HG03460 (cell line): ENCODE measurements around the gene UBE2J1.

Experiments used
- ATAC-seq: cut with Tn5 transposase; IDR thresholded peaks from one replicate; pipeline ENCODE4 v1.9.1; 2021; ENCODE audit not compliant: unreplicated experiment

The UBE2J1 gene

DNA sequence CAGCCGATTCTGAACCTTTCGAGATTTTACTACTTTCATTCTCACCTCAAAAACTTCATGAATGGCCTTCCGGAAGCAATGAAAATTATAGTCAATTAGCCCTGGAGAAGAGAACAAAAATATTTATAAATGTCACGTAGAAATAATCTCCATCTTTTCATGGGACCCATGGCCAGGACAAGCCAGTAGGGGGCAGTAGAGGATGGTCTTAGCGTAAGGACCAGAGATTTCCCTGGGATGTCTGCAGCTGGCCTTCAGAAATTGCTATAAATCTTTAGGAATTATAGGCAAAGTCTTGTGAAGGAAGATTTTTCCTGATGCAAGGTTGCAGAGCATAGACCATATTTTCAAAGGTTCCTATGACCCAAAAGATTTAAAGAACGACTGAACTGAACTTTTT is 15.6 kb upstream of the UBE2J1 start:
- ATAC-seq, result no peak

- no peak for ATAC-seq
Observed at GRCh38 chr6:89364586-89364985, 12.1 kb upstream of the UBE2J1 start.

DNA sequence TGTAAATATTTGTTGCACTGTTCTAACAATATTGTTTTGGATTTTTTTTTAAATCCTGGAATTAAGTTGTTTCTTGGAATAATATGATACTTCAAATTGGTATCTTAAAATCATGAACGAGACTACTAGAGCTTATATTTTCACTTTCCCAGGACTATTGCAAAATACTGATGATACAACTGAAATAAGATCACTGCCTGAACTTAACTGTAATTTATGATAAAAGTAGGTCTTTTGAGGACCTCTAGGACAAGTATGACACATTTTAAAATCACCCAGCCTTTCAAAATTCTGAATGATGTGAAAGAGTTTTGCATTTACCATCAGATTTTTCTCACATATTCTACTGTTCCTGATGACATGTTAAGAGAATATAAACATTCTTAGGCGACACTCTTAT is 8.6 kb upstream of the UBE2J1 start:
- no peak for ATAC-seq

DNA sequence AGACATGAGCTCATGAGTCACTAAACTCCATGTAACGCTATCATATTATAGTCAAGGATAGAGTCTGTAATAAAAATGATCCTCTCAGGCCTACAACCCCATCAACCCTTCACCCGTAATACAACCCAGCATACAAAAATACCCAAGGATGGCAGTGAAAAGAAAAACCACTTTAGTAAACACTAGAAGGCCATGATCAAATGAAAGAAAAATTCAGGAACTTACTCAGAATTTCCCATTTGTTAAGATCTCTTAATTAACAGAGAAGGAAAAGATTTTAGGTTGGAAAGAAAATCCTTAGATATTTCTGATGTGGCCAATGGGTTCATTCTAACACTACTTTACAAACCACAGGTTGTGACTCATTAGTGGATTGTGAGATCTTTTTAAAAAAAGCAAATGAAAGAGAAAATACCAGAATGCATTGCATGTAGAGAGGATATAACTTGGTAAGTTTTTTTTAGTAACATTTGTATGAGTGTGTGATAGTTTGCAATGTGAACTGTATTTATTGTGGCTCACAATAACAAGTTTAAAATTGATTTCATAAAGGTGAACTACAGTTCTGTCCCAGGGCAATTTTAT is 8.0 kb upstream of the UBE2J1 start:
- peak; percentile 38 for ATAC-seq

DNA sequence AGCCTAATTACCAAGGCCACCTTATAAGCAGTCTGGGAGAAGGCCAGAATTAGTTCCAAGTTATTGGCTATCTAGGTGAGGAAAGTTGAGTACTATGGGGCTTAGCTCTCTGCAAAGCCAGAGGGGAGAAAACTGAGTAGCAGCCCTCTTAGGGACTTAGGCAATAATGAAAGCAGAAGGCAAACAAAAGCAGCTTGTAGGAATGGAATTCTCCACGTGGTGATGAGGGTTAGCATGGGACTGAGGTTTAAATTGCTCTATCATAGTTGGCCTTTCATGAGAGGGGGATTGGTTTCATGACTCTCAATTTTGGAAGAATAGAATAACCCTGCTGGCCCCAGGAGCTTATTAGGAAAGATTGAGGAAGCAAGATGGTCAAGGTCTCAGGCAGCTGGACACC is 7.0 kb upstream of the UBE2J1 start:
- no peak for ATAC-seq

DNA sequence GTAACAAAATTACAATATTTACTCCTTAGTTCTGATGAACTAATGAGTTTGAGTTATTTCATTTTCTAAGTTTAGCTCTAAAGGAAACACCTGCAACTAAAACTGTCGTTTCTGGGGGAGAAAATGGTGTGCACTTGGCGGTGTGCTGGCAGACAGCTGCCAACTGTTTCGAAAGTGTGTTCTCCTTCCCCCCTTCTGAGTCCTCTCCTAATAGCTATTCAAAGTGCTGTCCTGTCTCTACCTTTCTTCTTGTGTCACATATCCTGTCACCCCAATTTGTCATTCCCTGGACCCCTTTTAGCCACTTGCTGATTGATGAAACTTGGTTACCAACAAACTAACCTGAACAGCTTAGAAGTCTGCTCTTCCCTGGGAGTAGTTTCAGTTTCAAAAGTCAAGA is 4.9 kb upstream of the UBE2J1 start:
- ATAC-seq, result peak; percentile 57

DNA sequence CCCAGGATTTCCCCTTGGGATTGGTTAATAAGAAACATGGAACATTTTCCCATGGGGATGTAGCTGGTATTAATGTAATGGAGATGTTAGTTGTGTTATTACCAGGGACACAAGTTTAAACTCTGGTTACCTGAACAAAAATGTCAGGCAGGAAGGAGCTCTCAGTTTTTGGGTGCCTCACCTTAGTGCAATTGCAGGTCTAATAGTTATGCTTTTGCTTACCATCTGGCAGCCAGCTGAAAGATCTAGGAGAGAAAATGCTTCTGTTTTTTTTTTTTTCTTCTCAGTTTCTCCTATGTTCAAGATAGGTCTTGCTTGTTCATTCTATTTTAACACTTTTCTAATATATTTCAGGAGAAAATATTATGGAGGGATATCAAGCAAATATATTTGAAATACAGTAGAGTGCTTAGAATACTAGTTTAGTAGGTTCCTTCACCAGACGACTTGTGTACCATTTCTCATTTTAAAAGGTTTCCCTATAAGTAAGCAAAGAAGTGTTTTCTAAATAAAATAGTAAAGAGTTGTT is 4.2 kb upstream of the UBE2J1 start:
- no peak for ATAC-seq

- no peak for ATAC-seq
Observed at GRCh38 chr6:89355511-89356194, 3.1 kb upstream of the UBE2J1 start.

GRCh38 chr6:89353702-89354392 is 1.3 kb upstream of the UBE2J1 start:
- no peak for ATAC-seq

DNA sequence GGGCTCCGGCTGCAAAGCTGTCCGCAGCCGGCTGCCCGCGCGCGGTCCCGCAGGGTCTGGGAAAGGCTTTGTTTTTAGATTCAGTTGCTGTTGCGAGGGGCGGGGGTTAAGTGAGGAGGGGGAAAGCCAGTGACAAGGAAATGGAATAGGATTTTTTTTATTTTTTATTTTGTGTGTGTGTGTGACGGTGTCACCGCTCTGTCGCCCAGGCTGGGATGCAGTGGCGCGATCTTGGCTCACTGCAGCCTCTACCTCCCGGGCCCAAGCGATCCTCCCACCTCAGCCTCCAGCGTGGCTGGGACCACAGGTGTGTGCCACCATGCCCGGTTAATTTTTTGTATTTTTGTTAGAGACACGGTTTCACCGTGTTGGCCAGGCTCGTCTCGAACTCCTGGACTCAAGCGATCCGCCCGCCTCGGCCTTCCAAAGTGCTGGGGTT is 615 bp upstream of the UBE2J1 start:
- no peak for ATAC-seq

DNA sequence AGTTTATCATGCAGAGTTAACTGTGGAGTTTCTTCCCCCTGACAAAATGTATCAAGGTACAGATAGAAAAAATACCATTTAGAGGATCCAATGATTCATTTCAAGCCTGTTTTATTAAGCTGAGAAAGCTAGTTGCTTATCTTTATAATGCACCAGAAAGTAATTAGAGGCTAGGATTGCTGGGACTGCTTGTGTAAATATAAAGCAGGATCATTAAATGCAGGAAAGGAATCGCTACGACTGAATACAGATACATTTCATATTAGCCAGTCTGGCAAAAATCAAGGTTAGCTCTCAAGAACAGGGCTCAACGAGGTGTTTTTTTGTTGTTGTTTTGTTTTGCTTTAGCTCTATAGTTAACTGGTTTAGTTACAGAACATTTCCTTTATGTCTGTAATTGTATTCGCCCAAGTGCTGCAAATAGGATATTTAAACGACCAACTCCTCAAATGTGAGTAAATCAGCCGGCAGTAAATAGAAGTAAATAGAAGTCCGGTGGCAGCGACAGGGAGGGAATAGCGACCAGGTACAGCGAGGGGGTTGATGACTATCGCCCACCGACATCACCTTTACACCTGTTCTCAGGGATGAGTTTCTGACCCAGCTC is 748 bp downstream of the UBE2J1 start:
- ATAC-seq, result no peak

- peak; percentile 41 for ATAC-seq
Observed at GRCh38 chr6:89350281-89350966, 2.1 kb downstream of the UBE2J1 start.

GRCh38 chr6:89348372-89348771 is 4.2 kb downstream of the UBE2J1 start:
- no peak for ATAC-seq

DNA sequence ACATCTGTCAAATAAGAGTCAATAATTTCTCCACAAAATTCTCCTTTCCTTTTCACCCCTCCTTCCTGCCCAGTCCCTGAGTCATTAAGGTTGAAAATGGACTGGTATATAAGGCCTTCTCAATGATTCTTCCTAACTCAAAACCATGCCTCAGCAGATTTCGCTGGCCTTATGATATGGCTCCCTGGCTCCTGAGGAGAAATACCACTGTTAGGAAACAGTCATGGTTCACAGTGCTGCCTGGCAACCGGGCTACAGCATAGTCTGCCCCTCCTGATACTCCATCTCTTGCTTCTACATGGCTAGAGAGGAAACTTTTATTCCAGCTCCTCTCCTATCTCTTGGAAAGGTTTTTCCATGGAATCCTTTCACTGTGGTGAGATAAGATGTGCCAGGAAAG is 4.7 kb downstream of the UBE2J1 start:
- no peak for ATAC-seq

DNA sequence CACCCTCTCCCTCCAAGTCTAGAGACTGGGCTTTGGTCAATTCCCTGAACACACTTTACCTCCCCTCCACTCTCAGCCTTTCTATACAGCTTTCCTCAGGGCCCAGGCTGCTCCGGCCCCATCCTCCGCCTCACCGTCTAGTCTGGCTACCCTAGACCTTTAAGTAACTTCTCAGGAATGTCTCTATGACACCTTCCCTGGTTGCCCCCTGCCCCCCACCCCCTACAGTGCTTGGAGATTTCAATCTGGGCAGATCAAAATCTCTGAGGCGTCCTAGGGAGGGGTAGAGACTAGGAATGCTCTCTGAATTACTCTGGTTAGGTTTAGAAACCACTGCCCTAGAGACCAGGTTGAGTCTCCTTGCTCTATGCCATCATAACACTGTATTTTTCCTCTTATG is 6.1 kb downstream of the UBE2J1 start:
- no peak for ATAC-seq

- no peak for ATAC-seq
Observed at GRCh38 chr6:89339565-89339964, 13.0 kb downstream of the UBE2J1 start.

DNA sequence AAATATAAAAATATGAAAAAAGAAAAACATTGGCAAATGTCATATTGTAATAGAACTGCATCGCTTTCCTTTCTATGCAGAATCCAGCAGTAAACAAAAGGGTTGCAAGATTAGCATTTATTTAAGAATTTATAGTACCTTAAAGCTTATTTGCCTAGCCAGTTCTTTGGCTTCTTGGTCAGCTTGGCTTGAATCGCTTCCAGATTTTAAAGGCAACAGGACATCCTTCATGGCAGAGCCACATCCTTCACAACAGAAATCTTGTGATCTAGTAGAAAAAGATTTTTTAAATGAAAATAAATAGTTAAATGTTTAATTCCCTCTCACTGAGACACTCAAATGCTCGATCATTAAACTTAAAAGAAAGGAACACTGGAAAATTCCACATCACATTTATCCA is 17.4 kb downstream of the UBE2J1 start:
- ATAC-seq, result no peak

- ATAC-seq, result no peak
Observed at GRCh38 chr6:89330910-89331309, 21.6 kb downstream of the UBE2J1 start.

- ATAC-seq, result no peak
Observed at GRCh38 chr6:89328976-89329375, 23.5 kb downstream of the UBE2J1 start.

DNA sequence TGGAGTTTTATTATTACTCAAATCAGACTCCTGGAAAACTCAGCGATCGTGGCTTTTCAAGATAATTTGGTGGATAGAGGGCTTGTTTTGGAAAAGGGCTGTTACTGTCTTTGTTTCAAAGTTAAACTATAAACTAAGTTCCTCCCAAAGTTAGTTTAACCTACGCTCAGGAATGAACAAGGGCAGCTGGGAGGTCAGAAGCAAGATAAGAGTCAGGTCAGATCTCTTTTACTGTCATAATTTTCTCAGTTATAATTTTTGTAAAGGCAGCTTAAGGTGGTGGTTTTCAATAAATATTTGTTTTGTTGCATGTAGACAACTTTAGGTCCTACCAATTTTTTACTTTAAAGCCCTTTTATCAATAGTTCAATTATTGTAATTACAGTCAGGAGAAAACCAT is 28.2 kb downstream of the UBE2J1 start:
- ATAC-seq, result no peak

- no peak for ATAC-seq
Observed at GRCh38 chr6:89323511-89323971, 29.0 kb downstream of the UBE2J1 start.
